GM04504 (cell line): Measurements from ENCODE around the gene FAF1.

Experiments used
- DNase-seq: peaks from one replicate; pipeline ENCODE4 v3.0.0-alpha.2; 2012; ENCODE audit warnings: low read depth

FAF1 gene

GRCh38 chr1:50633465-50633864 is 326.6 kb downstream of the FAF1 start:
- no peak for DNase-seq

GRCh38 chr1:50631161-50631560 is 328.9 kb downstream of the FAF1 start:
- DNase-seq: no peak

GRCh38 chr1:50622259-50622658 is 337.8 kb downstream of the FAF1 start:
- DNase-seq: no peak

- DNase-seq: no peak
These were observed 339.3 kb downstream of the FAF1 start for GRCh38 chr1:50620680-50621329.

GRCh38 chr1:50615036-50615750 is 344.9 kb downstream of the FAF1 start:
- no peak for DNase-seq

GRCh38 chr1:50611675-50612074 is 348.4 kb downstream of the FAF1 start:
- DNase-seq: no peak

GRCh38 chr1:50610563-50610962 is 349.5 kb downstream of the FAF1 start:
- no peak for DNase-seq

- DNase-seq: no peak
These were observed 350.6 kb downstream of the FAF1 start for GRCh38 chr1:50609508-50609907.

- peak; percentile 14 for DNase-seq
These were observed 354.7 kb downstream of the FAF1 start for GRCh38 chr1:50605186-50605875.

- DNase-seq: no peak
These were observed 355.5 kb downstream of the FAF1 start for GRCh38 chr1:50604580-50604979.

GRCh38 chr1:50603274-50604271 is 356.5 kb downstream of the FAF1 start:
- DNase-seq: peak; percentile 22

- DNase-seq: no peak
These were observed 360.5 kb downstream of the FAF1 start for GRCh38 chr1:50599546-50599945.

GRCh38 chr1:50595874-50596273 is 364.2 kb downstream of the FAF1 start:
- no peak for DNase-seq

GRCh38 chr1:50593515-50593914 is 366.6 kb downstream of the FAF1 start:
- DNase-seq: no peak

- DNase-seq: no peak
These were observed 368.5 kb downstream of the FAF1 start for GRCh38 chr1:50591598-50591997.

GRCh38 chr1:50582346-50582745 is 377.7 kb downstream of the FAF1 start:
- DNase-seq: no peak

- DNase-seq: no peak
These were observed 390.0 kb downstream of the FAF1 start for GRCh38 chr1:50570066-50570468.

- DNase-seq: no peak
These were observed 391.3 kb downstream of the FAF1 start for GRCh38 chr1:50568782-50569181.

GRCh38 chr1:50566405-50566804 is 393.7 kb downstream of the FAF1 start:
- no peak for DNase-seq

- no peak for DNase-seq
These were observed 395.6 kb downstream of the FAF1 start for GRCh38 chr1:50564417-50564816.

GRCh38 chr1:50562106-50562505 is 398.0 kb downstream of the FAF1 start:
- peak; percentile 7 for DNase-seq

GRCh38 chr1:50559421-50559820 is 400.6 kb downstream of the FAF1 start:
- no peak for DNase-seq
